Activated T-helper 2 cell treated with anti-CD3 and anti-CD28 coated beads, Interferon-gamma antibody, Interleukin-2, Interleukin-4, amounts not matched to agents 10 μg/mL and 5 μg/mL and 100 μg/mL, durations not matched to agents 14 hours and 24 hours and 36 hours (primary cell): ENCODE results near the gene SRP9. TPM values are rescaled to one million over a fixed set of nuclear protein-coding genes. Genes with fewer than 3 reads are reported as not detected.

Source experiments
- DNase-seq: peaks from one replicate; pipeline ENCODE4 v3.0.0; 2021; ENCODE audit warnings: low spot score
- H3K27ac Mint-ChIP-seq: one replicate; pipeline ENCODE4 v1.8.0; 2021; ENCODE audit warnings: mixed read lengths
- H3K27me3 Mint-ChIP-seq: one replicate; pipeline ENCODE4 v1.8.0; 2021; ENCODE audit warnings: low read depth, mixed read lengths
- H3K36me3 Mint-ChIP-seq: one replicate; pipeline ENCODE4 v1.8.0; 2021; ENCODE audit warnings: low read depth, mixed read lengths
- H3K4me1 Mint-ChIP-seq: one replicate; pipeline ENCODE4 v1.8.0; 2021; ENCODE audit warnings: low read depth, mixed read lengths
- H3K4me3 Mint-ChIP-seq: one replicate; pipeline ENCODE4 v1.8.0; 2021; ENCODE audit warnings: low read depth, mild to moderate bottlenecking, moderate library complexity, mixed read lengths
- H3K9me3 Mint-ChIP-seq: one replicate; pipeline ENCODE4 v1.8.0; 2021; ENCODE audit warnings: mixed read lengths
- intact Hi-C: fragments of 100-400 bp; cut with micrococcal nuclease; formaldehyde crosslinking; loops from one replicate; pipeline ENCODE4 v1.15.1; 2023
- total RNA-seq: library from RNA; stranded (reverse); gene quantifications from 2 replicates; pipeline ENCODE4 v1.2.3, GENCODE V29; 2022

The SRP9 gene
- total RNA-seq: 255 and 270 TPM in 2 replicates

- Mint-ChIP-seq H3K9me3 (no peaks in the 10 kb centered on the region), H3K27me3 (no peaks in the 10 kb centered on the region), H3K4me1 (peaks cover 15% of the 10 kb centered on the region), H3K36me3 (peaks cover 19% of the 10 kb centered on the region), H3K4me3 (no peak within 1 kb of the TSS), H3K27ac (no peak within 1 kb of the TSS)
- peak; percentile 99 for DNase-seq
- intact Hi-C loops: loop anchor here (1.0 to 5.0 kb wide), 6 partner anchors 35 to 349 kb away; partner anchors contain the start of genes EPHX1, LBR and PYCR2
These were observed at the start of gene SRP9 for GRCh38 chr1:225777583-225778336. Gene SRP9, plus strand, starts transcription at chr1:225777826. Its CDS starts 115 bp downstream, at chr1:225777941.

- Mint-ChIP-seq H3K36me3 (no peaks in the 10 kb centered on the region), H3K4me3 (no peak overlapping the region), H3K4me1 (no peaks in the 10 kb centered on the region), H3K9me3 (no peaks in the 10 kb centered on the region), H3K27ac (no peak overlapping the region), H3K27me3 (peaks cover 2% of the 10 kb centered on the region)
- intact Hi-C loops: no loop called here
- DNase-seq: no peak
These were observed 46.1 kb upstream of the SRP9 start for GRCh38 chr1:225731491-225731890.

GRCh38 chr1:225733254-225733653, 44.4 kb upstream of the SRP9 start:
- intact Hi-C loops: no loop called here
- Mint-ChIP-seq H3K4me1 (no peaks in the 10 kb centered on the region), H3K36me3 (no peaks in the 10 kb centered on the region), H3K27ac (no peak overlapping the region), H3K4me3 (no peak overlapping the region), H3K27me3 (peaks cover 2% of the 10 kb centered on the region), H3K9me3 (no peaks in the 10 kb centered on the region)
- DNase-seq: no peak

GRCh38 chr1:225735252-225736149, 42.1 kb upstream of the SRP9 start:
- Mint-ChIP-seq H3K4me1 (no peaks in the 10 kb centered on the region), H3K9me3 (no peaks in the 10 kb centered on the region), H3K27me3 (peaks cover 2% of the 10 kb centered on the region), H3K4me3 (no peak overlapping the region), H3K27ac (no peak overlapping the region), H3K36me3 (no peaks in the 10 kb centered on the region)
- no peak for DNase-seq
- intact Hi-C loops: no loop called here

- no peak overlapping the region for H3K4me3 Mint-ChIP-seq
- H3K4me1 Mint-ChIP-seq: no peaks in the 10 kb centered on the region
- no peak overlapping the region for H3K27ac Mint-ChIP-seq
- H3K27me3 Mint-ChIP-seq: no peaks in the 10 kb centered on the region
- intact Hi-C loops: no loop called here
- H3K36me3 Mint-ChIP-seq: no peaks in the 10 kb centered on the region
- DNase-seq: no peak
- no peaks in the 10 kb centered on the region for H3K9me3 Mint-ChIP-seq
These were observed 41.1 kb upstream of the SRP9 start for GRCh38 chr1:225736437-225737098.

GRCh38 chr1:225737161-225737560, 40.5 kb upstream of the SRP9 start:
- Mint-ChIP-seq H3K4me1 (no peaks in the 10 kb centered on the region), H3K4me3 (no peak overlapping the region)

GRCh38 chr1:225737866-225738265, 39.8 kb upstream of the SRP9 start:
- intact Hi-C loops: no loop called here
- no peaks in the 10 kb centered on the region for H3K36me3 Mint-ChIP-seq
- H3K9me3 Mint-ChIP-seq: no peaks in the 10 kb centered on the region
- no peak overlapping the region for H3K4me3 Mint-ChIP-seq
- no peaks in the 10 kb centered on the region for H3K27me3 Mint-ChIP-seq
- H3K27ac Mint-ChIP-seq: no peak overlapping the region
- no peak for DNase-seq
- H3K4me1 Mint-ChIP-seq: no peaks in the 10 kb centered on the region

More at GRCh38 chr1:225737161-225737560, 40.5 kb upstream of the SRP9 start:
- DNase-seq: no peak
- Mint-ChIP-seq H3K27me3 (no peaks in the 10 kb centered on the region), H3K9me3 (no peaks in the 10 kb centered on the region), H3K36me3 (no peaks in the 10 kb centered on the region), H3K27ac (no peak overlapping the region)
- intact Hi-C loops: no loop called here

GRCh38 chr1:225738763-225739162, 38.9 kb upstream of the SRP9 start:
- H3K36me3 Mint-ChIP-seq: no peaks in the 10 kb centered on the region
- no peaks in the 10 kb centered on the region for H3K4me1 Mint-ChIP-seq
- H3K9me3 Mint-ChIP-seq: no peaks in the 10 kb centered on the region
- DNase-seq: no peak
- H3K4me3 Mint-ChIP-seq: no peak overlapping the region
- no peaks in the 10 kb centered on the region for H3K27me3 Mint-ChIP-seq
- no peak overlapping the region for H3K27ac Mint-ChIP-seq
- intact Hi-C loops: no loop called here

- H3K4me1 Mint-ChIP-seq: no peaks in the 10 kb centered on the region
- H3K9me3 Mint-ChIP-seq: no peaks in the 10 kb centered on the region
- H3K27ac Mint-ChIP-seq: no peak overlapping the region
- intact Hi-C loops: no loop called here
- no peak overlapping the region for H3K4me3 Mint-ChIP-seq
- no peak for DNase-seq
- no peaks in the 10 kb centered on the region for H3K36me3 Mint-ChIP-seq
- no peaks in the 10 kb centered on the region for H3K27me3 Mint-ChIP-seq
These were observed 38.0 kb upstream of the SRP9 start for GRCh38 chr1:225739542-225740107.

GRCh38 chr1:225744745-225745144, 32.9 kb upstream of the SRP9 start:
- Mint-ChIP-seq H3K9me3 (no peaks in the 10 kb centered on the region), H3K36me3 (no peaks in the 10 kb centered on the region), H3K4me1 (no peaks in the 10 kb centered on the region), H3K27ac (no peak overlapping the region), H3K27me3 (no peaks in the 10 kb centered on the region), H3K4me3 (no peak overlapping the region)
- intact Hi-C loops: no loop called here
- DNase-seq: no peak

- H3K27ac Mint-ChIP-seq: no peak overlapping the region
- no peaks in the 10 kb centered on the region for H3K9me3 Mint-ChIP-seq
- H3K36me3 Mint-ChIP-seq: no peaks in the 10 kb centered on the region
- DNase-seq: no peak
- H3K4me3 Mint-ChIP-seq: no peak overlapping the region
- H3K27me3 Mint-ChIP-seq: no peaks in the 10 kb centered on the region
- intact Hi-C loops: no loop called here
- H3K4me1 Mint-ChIP-seq: no peaks in the 10 kb centered on the region
These were observed 32.4 kb upstream of the SRP9 start for GRCh38 chr1:225745273-225745672.

- Mint-ChIP-seq H3K4me3 (no peak overlapping the region), H3K27me3 (no peaks in the 10 kb centered on the region), H3K9me3 (no peaks in the 10 kb centered on the region), H3K4me1 (no peaks in the 10 kb centered on the region), H3K27ac (no peak overlapping the region), H3K36me3 (no peaks in the 10 kb centered on the region)
- intact Hi-C loops: no loop called here
- no peak for DNase-seq
These were observed 31.1 kb upstream of the SRP9 start for GRCh38 chr1:225746361-225747179.
